ENCODE data around the gene HTR1D. TPM values are rescaled to one million over a fixed set of nuclear protein-coding genes. Genes with fewer than 3 reads are reported as not detected.

HTR1D gene
- total RNA-seq, 1 experiment from 2014 or later = 5.4 TPM

GRCh38 chr1:23148084-23148483 is 69.2 kb downstream of the HTR1D start (continued):
- TF ChIP-seq NFYB (CRISPR knock-in tag; conservative IDR thresholded peaks at IDR 0.05; ENCODE audit: low read depth) (no peak), OVOL2 (CRISPR knock-in tag; IDR thresholded peaks at IDR 0.05; ENCODE audit: borderline replicate concordance) (no peak), FOXP4 (CRISPR knock-in tag; IDR thresholded peaks at IDR 0.05) (no peak), ZBTB21 (CRISPR knock-in tag; IDR thresholded peaks at IDR 0.05; ENCODE audit: borderline replicate concordance) (no peak), ARID4B (CRISPR knock-in tag; IDR thresholded peaks at IDR 0.05; ENCODE audit: borderline replicate concordance) (no peak), JAZF1 (CRISPR knock-in tag; IDR thresholded peaks at IDR 0.05) (no peak), FOXJ3 (CRISPR knock-in tag; IDR thresholded peaks at IDR 0.05; ENCODE audit: borderline replicate concordance) (no peak)
- TF ChIP-seq, protein P1, sequence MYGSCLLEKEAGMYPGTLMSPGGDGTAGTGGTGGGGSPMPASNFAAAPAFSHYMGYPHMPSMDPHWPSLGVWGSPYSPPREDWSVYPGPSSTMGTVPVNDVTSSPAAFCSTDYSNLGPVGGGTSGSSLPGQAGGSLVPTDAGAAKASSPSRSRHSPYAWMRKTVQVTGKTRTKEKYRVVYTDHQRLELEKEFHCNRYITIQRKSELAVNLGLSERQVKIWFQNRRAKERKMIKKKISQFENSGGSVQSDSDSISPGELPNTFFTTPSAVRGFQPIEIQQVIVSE (CRISPR knock-in tag; IDR thresholded peaks at IDR 0.05; ENCODE audit: borderline replicate concordance) = no peak

Other genes with a start within 250 kb of the HTR1D start
- not detected in 3 replicates for gene LACTBL1, start 244.6 kb downstream of the HTR1D start, total RNA-seq (2021)
- gene TEX46, start 201.7 kb downstream of the HTR1D start, total RNA-seq (2021) = not detected in 3 replicates
- gene KDM1A, start 198.0 kb downstream of the HTR1D start, total RNA-seq (2021) = 217 to 226 TPM (median 219 TPM) in 3 replicates
- gene LUZP1, start 48.6 kb downstream of the HTR1D start, total RNA-seq (2021) = 42.0 to 43.4 TPM (median 42.7 TPM) in 3 replicates
- 157 to 178 TPM (median 170 TPM) in 3 replicates for gene HNRNPR, start 126.8 kb upstream of the HTR1D start, total RNA-seq (2021)
- 1.3 to 1.7 TPM (median 1.6 TPM) in 3 replicates for gene ZNF436, start 152.3 kb upstream of the HTR1D start, total RNA-seq (2021)
- gene TCEA3, start 207.2 kb upstream of the HTR1D start, total RNA-seq (2021) = 0.37 to 0.89 TPM (median 0.73 TPM) in 3 replicates

Data from WTC11 (cell line).